H9 (cell line): ENCODE results near the gene NEDD9. TPM values are rescaled to one million over a fixed set of nuclear protein-coding genes. Genes with fewer than 3 reads are reported as not detected.

ENCODE experiments used
- DNase-seq: peaks from one replicate; pipeline ENCODE4 v3.0.0-alpha.2; 2017
- H2AFZ ChIP-seq: one replicate; pipeline ENCODE4 v1.6.1; 2013; ENCODE audit warnings: mild to moderate bottlenecking, low read length, control low read depth, moderate library complexity
- H2AK5ac ChIP-seq: 2 replicates; pipeline ENCODE4 v1.6.1; 2013; ENCODE audit warnings: low read length, control low read depth, mixed read lengths; ENCODE audit not compliant: insufficient read length
- H2BK120ac ChIP-seq: one replicate; pipeline ENCODE4 v1.6.1; 2013; ENCODE audit warnings: low read depth, mild to moderate bottlenecking, low read length, control low read depth, inconsistent platforms; ENCODE audit not compliant: poor library complexity, severe bottlenecking
- H2BK12ac ChIP-seq: 2 replicates; pipeline ENCODE4 v1.6.1; 2013; ENCODE audit warnings: low read length, control low read depth, mixed read lengths, low read depth; ENCODE audit not compliant: insufficient read length
- H2BK15ac ChIP-seq: 2 replicates; pipeline ENCODE4 v1.6.1; 2013; ENCODE audit warnings: low read depth, low read length, control low read depth
- H2BK20ac ChIP-seq: one replicate; pipeline ENCODE4 v1.6.1; 2013; ENCODE audit warnings: low read depth, mild to moderate bottlenecking, low read length, control low read depth, inconsistent platforms; ENCODE audit not compliant: poor library complexity, severe bottlenecking
- H2BK5ac ChIP-seq: 2 replicates; pipeline ENCODE4 v1.6.1; 2013; ENCODE audit warnings: low read length, control low read depth, mixed read lengths; ENCODE audit not compliant: insufficient read length
- H3K14ac ChIP-seq: 2 replicates; pipeline ENCODE4 v1.6.1; 2013; ENCODE audit warnings: low read length, control low read depth; ENCODE audit not compliant: insufficient read depth
- H3K18ac ChIP-seq: 2 replicates; pipeline ENCODE4 v1.6.1; 2013; ENCODE audit warnings: low read depth, mild to moderate bottlenecking, mixed read lengths, low read length, control low read depth; ENCODE audit not compliant: insufficient read length
- H3K23ac ChIP-seq: 2 replicates; pipeline ENCODE4 v1.6.1; 2013; ENCODE audit warnings: low read length, control low read depth, mixed read lengths, low read depth; ENCODE audit not compliant: insufficient read length
- H3K23me2 ChIP-seq: 2 replicates; pipeline ENCODE4 v1.6.1; 2013; ENCODE audit warnings: low read depth, mild to moderate bottlenecking, mixed read lengths, low read length, control low read depth; ENCODE audit not compliant: insufficient read length, poor library complexity, severe bottlenecking
- H3K27ac ChIP-seq: 2 replicates; pipeline ENCODE4 v1.5.1; 2013; ENCODE audit warnings: low read length, control low read depth, mixed read lengths, low read depth; ENCODE audit not compliant: insufficient read length
- H3K27me3 ChIP-seq: 2 replicates; pipeline ENCODE4 v1.6.1; 2013; ENCODE audit warnings: low read length, control low read depth, inconsistent platforms; ENCODE audit not compliant: insufficient read depth
- H3K4ac ChIP-seq: 2 replicates; pipeline ENCODE4 v1.6.1; 2013; ENCODE audit warnings: low read depth, mild to moderate bottlenecking, control low read depth, inconsistent platforms, low read length, moderate library complexity
- H3K4me1 ChIP-seq: 2 replicates; pipeline ENCODE4 v1.6.1; 2013; ENCODE audit warnings: low read length, control low read depth, inconsistent platforms; ENCODE audit not compliant: insufficient read depth
- H3K4me2 ChIP-seq: 2 replicates; pipeline ENCODE4 v1.6.1; 2013; ENCODE audit warnings: low read length, control low read depth, mixed read lengths; ENCODE audit not compliant: insufficient read length, insufficient read depth
- H3K56ac ChIP-seq: 2 replicates; pipeline ENCODE4 v1.6.1; 2013; ENCODE audit warnings: low read depth, mild to moderate bottlenecking, mixed read lengths, low read length, control low read depth; ENCODE audit not compliant: insufficient read length
- H3K79me1 ChIP-seq: 2 replicates; pipeline ENCODE4 v1.6.1; 2013; ENCODE audit warnings: low read depth, mild to moderate bottlenecking, moderate library complexity, low read length, control low read depth, inconsistent platforms; ENCODE audit not compliant: insufficient read depth, poor library complexity, severe bottlenecking
- H3K79me2 ChIP-seq: 2 replicates; pipeline ENCODE4 v1.6.1; 2013; ENCODE audit warnings: low read length, control low read depth, inconsistent platforms; ENCODE audit not compliant: insufficient read depth
- H3K9ac ChIP-seq: 2 replicates; pipeline ENCODE4 v1.6.1; 2013; ENCODE audit warnings: low read length, control low read depth, mixed read lengths; ENCODE audit not compliant: insufficient read length; ENCODE audit errors: extremely low read depth
- H3K9me3 ChIP-seq: one replicate; pipeline ENCODE4 v1.6.1; 2013; ENCODE audit warnings: low read depth, low read length, inconsistent platforms; ENCODE audit not compliant: control insufficient read depth
- H3T11ph ChIP-seq: one replicate; pipeline ENCODE4 v1.6.1; 2013; ENCODE audit warnings: mild to moderate bottlenecking, low read length, control low read depth, inconsistent platforms
- H4K20me1 ChIP-seq: one replicate; pipeline ENCODE4 v1.6.1; 2013; ENCODE audit not compliant: control insufficient read depth, insufficient read length, insufficient read depth
- H4K5ac ChIP-seq: 2 replicates; pipeline ENCODE4 v1.6.1; 2013; ENCODE audit warnings: low read depth, mild to moderate bottlenecking, mixed read lengths, low read length, control low read depth; ENCODE audit not compliant: insufficient read length
- H4K8ac ChIP-seq: replicated peaks from 2 replicates; pipeline ENCODE4 v1.6.1; 2013; ENCODE audit warnings: low read length, control low read depth, mixed read lengths, low read depth; ENCODE audit not compliant: insufficient read length
- H4K91ac ChIP-seq: 2 replicates; pipeline ENCODE4 v1.6.1; 2013; ENCODE audit warnings: low read depth, mild to moderate bottlenecking, moderate library complexity, mixed read lengths, low read length, control low read depth; ENCODE audit not compliant: insufficient read length
- H3K27ac Mint-ChIP-seq, 3 experiments: 2 replicates in 2 of 3; 3 replicates in 1 of 3; pipeline ENCODE4 v1.8.0; 2020 to 2021; ENCODE audit warnings: mixed read lengths in 3 of 3, mild to moderate bottlenecking in 1 of 3, moderate library complexity in 1 of 3
- H3K27me3 Mint-ChIP-seq: 2 replicates; pipeline ENCODE4 v1.8.0; 2021; ENCODE audit warnings: low read depth, mild to moderate bottlenecking, moderate library complexity, mixed read lengths
- H3K36me3 Mint-ChIP-seq, 3 experiments: 2 replicates in 2 of 3; 3 replicates in 1 of 3; pipeline ENCODE4 v1.8.0; 2020 to 2021; ENCODE audit warnings: low read depth in 3 of 3, mixed read lengths in 3 of 3; ENCODE audit not compliant: insufficient read depth in 1 of 3
- H3K4me1 Mint-ChIP-seq, 2 experiments: 2 replicates each; pipeline ENCODE4 v1.8.0; 2020; ENCODE audit warnings: mixed read lengths in 2 of 2
- H3K4me3 Mint-ChIP-seq, 2 experiments: 2 replicates in 1 of 2; 3 replicates in 1 of 2; pipeline ENCODE4 v1.8.0; 2020 to 2021; ENCODE audit warnings: mild to moderate bottlenecking in 2 of 2, mixed read lengths in 2 of 2, moderate library complexity in 1 of 2
- H3K9me3 Mint-ChIP-seq, 2 experiments: 2 replicates in 1 of 2; 3 replicates in 1 of 2; pipeline ENCODE4 v1.8.0; 2020; ENCODE audit warnings: mild to moderate bottlenecking in 2 of 2, mixed read lengths in 2 of 2, moderate library complexity in 1 of 2
- WGBS: extraction: QIAGEN DNeasy Blood & Tissue Kit; methylation state at CpG from one replicate; pipeline ENCODE4 v1.1.7; 2013; ENCODE audit warnings: missing lambda C conversion rate, low lambda C conversion rate, mixed read lengths; ENCODE audit not compliant: insufficient read length; ENCODE audit errors: extremely low coverage; 5-methylcytosine and 5-hydroxymethylcytosine counted together
- total RNA-seq: library from RNA; stranded (reverse); gene quantifications from 2 replicates; pipeline ENCODE4 v1.2.1, GENCODE V29; 2021
- TF ChIP-seq, protein P1 (sequence below): fragments of 200-600 bp; sonication (generic); conservative IDR thresholded peaks from 3 replicates; pipeline ENCODE4 v1.8.0; 2021; ENCODE audit warnings: antibody characterized with exemption, mild to moderate bottlenecking

Gene NEDD9
- total RNA-seq, 1 experiment from 2014 or later, result 5.5 TPM

- no peaks in the 10 kb centered on the region for H3K27me3 Mint-ChIP-seq
- Histone ChIP-seq H3T11ph (no peak overlapping the region), H3K23me2 (no peaks in the 10 kb centered on the region), H3K27ac (no peak overlapping the region), H3K4ac (no peak overlapping the region), H2BK12ac (no peak overlapping the region), H2BK120ac (no peak overlapping the region), H4K8ac (no peak overlapping the region), H2BK5ac (no peak overlapping the region), H3K18ac (no peak overlapping the region), H3K23ac (no peak overlapping the region), H3K79me2 (no peaks in the 10 kb centered on the region), H3K14ac (no peak overlapping the region), H3K4me2 (no peak overlapping the region), H4K5ac (no peak overlapping the region), H2BK15ac (no peak overlapping the region), H3K9ac (no peak overlapping the region), H4K20me1 (no peaks in the 10 kb centered on the region), H3K9me3 (no peaks in the 10 kb centered on the region), H4K91ac (no peak overlapping the region), H3K4me1 (no peaks in the 10 kb centered on the region; the same call in 1 of the 2 replicates), H2AFZ (no peak overlapping the region), H2AK5ac (no peak overlapping the region), H3K79me1 (no peaks in the 10 kb centered on the region), H3K56ac (no peak overlapping the region), H2BK20ac (no peak overlapping the region), H3K27me3 (no peaks in the 10 kb centered on the region)
- no peak overlapping the region for H3K27ac Mint-ChIP-seq
- no CpG with 5 or more reads among the region's 5 CpGs for WGBS
- peaks cover 10 to 16% of the 10 kb centered on the region in 2 experiments for H3K4me1 Mint-ChIP-seq
- no peak overlapping the region for H3K4me3 Mint-ChIP-seq
- DNase-seq, result no peak
- H3K9me3 Mint-ChIP-seq, result peaks cover 1 to 2% of the 10 kb centered on the region in 2 experiments; a peak in 4 of 5 replicates
- H3K36me3 Mint-ChIP-seq, result peaks cover 20 to 68% (median 32%) of the 10 kb centered on the region in 3 experiments
- TF ChIP-seq, protein P1, sequence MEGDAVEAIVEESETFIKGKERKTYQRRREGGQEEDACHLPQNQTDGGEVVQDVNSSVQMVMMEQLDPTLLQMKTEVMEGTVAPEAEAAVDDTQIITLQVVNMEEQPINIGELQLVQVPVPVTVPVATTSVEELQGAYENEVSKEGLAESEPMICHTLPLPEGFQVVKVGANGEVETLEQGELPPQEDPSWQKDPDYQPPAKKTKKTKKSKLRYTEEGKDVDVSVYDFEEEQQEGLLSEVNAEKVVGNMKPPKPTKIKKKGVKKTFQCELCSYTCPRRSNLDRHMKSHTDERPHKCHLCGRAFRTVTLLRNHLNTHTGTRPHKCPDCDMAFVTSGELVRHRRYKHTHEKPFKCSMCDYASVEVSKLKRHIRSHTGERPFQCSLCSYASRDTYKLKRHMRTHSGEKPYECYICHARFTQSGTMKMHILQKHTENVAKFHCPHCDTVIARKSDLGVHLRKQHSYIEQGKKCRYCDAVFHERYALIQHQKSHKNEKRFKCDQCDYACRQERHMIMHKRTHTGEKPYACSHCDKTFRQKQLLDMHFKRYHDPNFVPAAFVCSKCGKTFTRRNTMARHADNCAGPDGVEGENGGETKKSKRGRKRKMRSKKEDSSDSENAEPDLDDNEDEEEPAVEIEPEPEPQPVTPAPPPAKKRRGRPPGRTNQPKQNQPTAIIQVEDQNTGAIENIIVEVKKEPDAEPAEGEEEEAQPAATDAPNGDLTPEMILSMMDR, result no peak
These were observed 44.1 kb downstream of the NEDD9 start for GRCh38 chr6:11188161-11188915.
